Esophagus squamous epithelium (tissue), 5 donors: Measurements from ENCODE around the gene ZNF653. TPM values are rescaled to one million over a fixed set of nuclear protein-coding genes. Genes with fewer than 3 reads are reported as not detected.
"Not testable (repeated sequence)": the region's sequence is repeated elsewhere in the genome, so short reads cannot be mapped to it uniquely, and the experiment has no call there.

ENCODE experiments used
- DNase-seq: peaks from one replicate; lab custom pipeline; 2025; lab: John Stamatoyannopoulos, UW
- H3K27ac ChIP-seq, 4 donors: fragments of 200-600 bp; sonication (generic); one replicate each; pipeline ENCODE4 v1.5.1; 2016 to 2019; ENCODE audit warnings: mild to moderate bottlenecking in 1 of 4
- H3K27me3 ChIP-seq, 4 donors: fragments of 200-600 bp; sonication (generic); 1 replicate in 3 of 4; 2 replicates in 1 of 4; pipeline versions ENCODE4 v1.5.1 to v1.6.0; 2017 to 2021; ENCODE audit warnings: antibody characterized with exemption in 1 of 4
- H3K36me3 ChIP-seq, 3 donors: fragments of 200-600 bp; sonication (generic); one replicate each; pipeline ENCODE4 v1.5.1; 2016 to 2019
- H3K4me1 ChIP-seq, 3 donors: fragments of 200-600 bp; sonication (generic); one replicate each; pipeline ENCODE4 v1.5.1; 2017 to 2019
- H3K4me3 ChIP-seq, 4 donors: fragments of 200-600 bp; sonication (generic); 1 replicate in 3 of 4; 2 replicates in 1 of 4; pipeline ENCODE4 v1.5.1; 2016 to 2019; ENCODE audit warnings: mild to moderate bottlenecking in 2 of 4, moderate library complexity in 1 of 4
- H3K9me3 ChIP-seq, 3 donors: fragments of 200-600 bp; sonication (generic); one replicate each; pipeline ENCODE4 v1.5.1; 2016 to 2019
- POLR2A ChIP-seq, 4 donors: fragments of 450-650 bp; IDR thresholded peaks; one replicate each; pipeline ENCODE4 v1.6.1; 2017; ENCODE audit warnings: antibody characterized with exemption in 4 of 4, mild to moderate bottlenecking in 4 of 4, moderate library complexity in 3 of 4
- WGBS, 2 donors: methylation state at CpG; one replicate each; pipeline ENCODE4 v1.1.5; 2018; 5-methylcytosine and 5-hydroxymethylcytosine counted together
- intact Hi-C: fragments of 100-400 bp; cut with DNase I; formaldehyde crosslinking; loops from one replicate; pipeline ENCODE4 v1.15.0; 2022
- total RNA-seq, 4 donors: library from RNA; depleted of rRNA; stranded (reverse); fragments of >200 nt; gene quantifications; one replicate each; pipeline ENCODE4 v1.1.0, GENCODE V29; 2016
- TF ChIP-seq, protein P1 (sequence below), 6 experiments: fragments of 450-650 bp in 4 of 6; fragments of 200-600 bp in 2 of 6; sonication (generic) in 2 of 6; IDR thresholded peaks; one replicate each; pipeline ENCODE4 v1.5.1; 2016 to 2019; ENCODE audit warnings: antibody characterized with exemption in 6 of 6, mild to moderate bottlenecking in 4 of 6, moderate library complexity in 4 of 6
- donor health status: DM: yes; HTN: yes; CAD: no.

The ZNF653 gene
- total RNA-seq, 4 donors from 2014 or later = 3.6 to 10.2 (median 5.0) TPM

DNA sequence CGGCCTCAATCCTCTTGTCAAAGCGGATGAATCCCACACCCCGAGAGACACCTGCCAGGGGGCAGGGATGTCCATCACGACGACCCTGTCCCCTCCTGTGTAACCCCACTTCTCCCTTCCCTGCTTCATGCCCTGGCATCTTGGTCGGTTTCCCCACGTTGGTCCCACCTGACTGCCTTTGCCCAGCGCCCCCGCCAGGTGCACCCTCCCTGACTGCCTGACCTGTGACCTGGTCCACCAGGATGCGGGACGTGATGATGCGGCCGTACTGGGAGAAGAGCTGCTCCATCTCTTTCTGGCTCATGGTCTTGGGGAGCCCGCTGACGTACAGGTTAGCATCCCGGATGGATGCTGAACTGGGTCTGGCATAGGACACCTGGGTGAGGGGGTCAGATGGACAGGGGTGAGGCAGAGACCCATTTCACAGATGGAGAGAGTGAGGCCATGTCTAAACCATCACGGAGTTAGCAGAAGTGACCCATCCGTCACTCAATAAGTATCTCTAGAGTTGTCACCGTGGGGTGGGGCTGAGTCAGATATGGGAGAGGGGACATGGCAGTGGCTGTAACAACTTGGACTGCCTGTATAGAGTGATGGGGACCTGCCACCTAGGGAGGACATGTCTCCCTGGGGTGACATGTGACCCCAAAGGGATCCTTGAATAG, 47.3 kb downstream of the ZNF653 start:
- Histone ChIP-seq H3K36me3 (no peaks in the 10 kb centered on the region), H3K27me3 (peaks cover 0 to 29% (median 0%) of the 10 kb centered on the region in 4 donors), H3K9me3 (no peaks in the 10 kb centered on the region), H3K27ac (no peak overlapping the region), H3K4me1 (peaks cover 0 to 3% (median 0%) of the 10 kb centered on the region in 3 donors), H3K4me3 (no peak overlapping the region)
- DNase-seq = no peak
- WGBS, 2 donors = 69 to 81% methylated on average over 5 to 6 of the region's 19 CpGs
- intact Hi-C loops = no loop called here
- no peak for TF ChIP-seq POLR2A (IDR thresholded peaks at IDR 0.05)
- TF ChIP-seq, protein P1, sequence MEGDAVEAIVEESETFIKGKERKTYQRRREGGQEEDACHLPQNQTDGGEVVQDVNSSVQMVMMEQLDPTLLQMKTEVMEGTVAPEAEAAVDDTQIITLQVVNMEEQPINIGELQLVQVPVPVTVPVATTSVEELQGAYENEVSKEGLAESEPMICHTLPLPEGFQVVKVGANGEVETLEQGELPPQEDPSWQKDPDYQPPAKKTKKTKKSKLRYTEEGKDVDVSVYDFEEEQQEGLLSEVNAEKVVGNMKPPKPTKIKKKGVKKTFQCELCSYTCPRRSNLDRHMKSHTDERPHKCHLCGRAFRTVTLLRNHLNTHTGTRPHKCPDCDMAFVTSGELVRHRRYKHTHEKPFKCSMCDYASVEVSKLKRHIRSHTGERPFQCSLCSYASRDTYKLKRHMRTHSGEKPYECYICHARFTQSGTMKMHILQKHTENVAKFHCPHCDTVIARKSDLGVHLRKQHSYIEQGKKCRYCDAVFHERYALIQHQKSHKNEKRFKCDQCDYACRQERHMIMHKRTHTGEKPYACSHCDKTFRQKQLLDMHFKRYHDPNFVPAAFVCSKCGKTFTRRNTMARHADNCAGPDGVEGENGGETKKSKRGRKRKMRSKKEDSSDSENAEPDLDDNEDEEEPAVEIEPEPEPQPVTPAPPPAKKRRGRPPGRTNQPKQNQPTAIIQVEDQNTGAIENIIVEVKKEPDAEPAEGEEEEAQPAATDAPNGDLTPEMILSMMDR (IDR thresholded peaks at IDR 0.05) = no peak

DNA sequence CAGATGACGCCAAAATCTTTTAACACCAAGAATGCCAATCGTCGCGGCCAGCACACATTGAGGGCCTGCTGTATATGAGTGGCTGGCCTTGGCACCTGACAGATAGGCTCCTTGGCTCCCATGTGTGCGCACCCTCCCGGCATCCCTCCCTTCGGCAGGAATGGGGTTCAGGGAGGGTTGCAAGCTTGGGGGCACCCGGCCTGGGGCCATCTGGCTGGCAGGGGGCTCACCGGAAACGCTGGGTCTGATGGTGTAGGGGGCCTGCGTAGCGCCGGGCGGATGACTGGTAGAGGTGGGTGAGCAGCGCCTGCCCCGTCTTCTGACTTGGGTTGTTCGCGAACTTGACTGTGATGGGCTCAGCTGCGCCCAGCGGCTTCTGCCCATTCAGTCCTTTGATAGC, 47.8 kb downstream of the ZNF653 start:
- intact Hi-C loops = no loop called here
- WGBS, 2 donors = 83 to 91% methylated on average over 4 to 6 of the region's 20 CpGs

DNA sequence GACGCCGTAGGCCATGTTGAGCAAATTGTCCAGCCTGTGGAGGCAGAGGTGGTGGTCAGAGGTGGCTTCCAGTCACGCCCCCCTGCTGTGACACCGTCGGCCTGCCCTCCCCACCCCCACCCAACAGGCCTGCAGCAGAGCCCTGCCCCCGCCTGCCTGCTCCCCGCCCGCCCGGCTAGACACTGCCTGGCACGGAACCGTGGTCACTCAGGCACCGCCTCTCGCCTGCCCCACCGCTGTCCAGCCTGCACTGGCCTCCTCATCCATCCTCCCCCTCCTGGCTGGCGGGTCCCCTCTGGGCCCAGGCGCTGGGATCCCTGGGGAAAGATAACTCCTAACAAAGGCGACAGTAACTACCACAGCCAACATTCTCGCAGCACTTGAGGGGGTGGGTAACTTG, 48.5 kb downstream of the ZNF653 start:
- Histone ChIP-seq H3K27me3 (peaks cover 0 to 35% (median 0%) of the 10 kb centered on the region in 4 donors), H3K9me3 (no peaks in the 10 kb centered on the region), H3K4me3 (no peak overlapping the region), H3K27ac (no peak overlapping the region), H3K36me3 (no peaks in the 10 kb centered on the region), H3K4me1 (peaks cover 0 to 3% (median 0%) of the 10 kb centered on the region in 3 donors)
- intact Hi-C loops = no loop called here
- no peak for TF ChIP-seq POLR2A (IDR thresholded peaks at IDR 0.05)
- DNase-seq = no peak
- WGBS, 2 donors = 45% methylated on average over 6 of the region's 18 CpGs; no CpG with 5 or more reads in 1 of the 2 donors

More for the DNA sequence above, 47.8 kb downstream of the ZNF653 start:
- no peak for TF ChIP-seq POLR2A (IDR thresholded peaks at IDR 0.05)
- TF ChIP-seq, protein P1 (IDR thresholded peaks at IDR 0.05) = no peak
- no peaks in the 10 kb centered on the region for H3K9me3 ChIP-seq
- no peaks in the 10 kb centered on the region for H3K36me3 ChIP-seq
- no peak overlapping the region for H3K27ac ChIP-seq
- DNase-seq = no peak
- H3K4me1 ChIP-seq = peaks cover 0 to 3% (median 0%) of the 10 kb centered on the region in 3 donors
- H3K4me3 ChIP-seq = no peak overlapping the region
- peaks cover 0 to 32% (median 0%) of the 10 kb centered on the region in 4 donors for H3K27me3 ChIP-seq

DNA sequence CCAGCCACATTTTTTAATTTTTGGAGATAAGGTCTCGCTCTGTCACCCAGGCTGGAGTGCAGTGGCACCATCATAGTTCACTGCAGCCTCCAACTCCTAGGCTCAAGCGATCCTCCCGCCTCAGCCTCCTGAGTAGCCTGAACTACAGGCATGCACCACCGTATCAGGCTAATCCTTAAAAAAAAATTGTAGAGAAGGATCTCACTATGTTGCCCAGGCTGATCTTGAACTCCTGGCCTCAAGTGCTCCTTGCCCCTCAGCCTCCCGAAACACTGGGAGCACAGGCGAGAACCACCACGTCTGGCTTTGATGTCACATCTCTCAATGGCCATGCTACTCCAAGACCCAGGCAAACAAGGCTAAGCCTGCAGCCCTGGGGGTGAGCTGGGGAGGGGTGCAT, 49.0 kb downstream of the ZNF653 start:
- no peaks in the 10 kb centered on the region for H3K36me3 ChIP-seq
- DNase-seq = no peak
- TF ChIP-seq POLR2A (IDR thresholded peaks at IDR 0.05) = no peak
- TF ChIP-seq, protein P1 (IDR thresholded peaks at IDR 0.05) = no peak
- no peak overlapping the region for H3K4me3 ChIP-seq
- WGBS, 2 donors = 83 to 100% methylated on average over 3 to 4 of the region's 7 CpGs
- H3K9me3 ChIP-seq = no peaks in the 10 kb centered on the region
- intact Hi-C loops = no loop called here
- H3K4me1 ChIP-seq = peaks cover 0 to 6% (median 2%) of the 10 kb centered on the region in 3 donors
- H3K27ac ChIP-seq = no peak overlapping the region
- peaks cover 0 to 35% (median 0%) of the 10 kb centered on the region in 4 donors for H3K27me3 ChIP-seq

DNA sequence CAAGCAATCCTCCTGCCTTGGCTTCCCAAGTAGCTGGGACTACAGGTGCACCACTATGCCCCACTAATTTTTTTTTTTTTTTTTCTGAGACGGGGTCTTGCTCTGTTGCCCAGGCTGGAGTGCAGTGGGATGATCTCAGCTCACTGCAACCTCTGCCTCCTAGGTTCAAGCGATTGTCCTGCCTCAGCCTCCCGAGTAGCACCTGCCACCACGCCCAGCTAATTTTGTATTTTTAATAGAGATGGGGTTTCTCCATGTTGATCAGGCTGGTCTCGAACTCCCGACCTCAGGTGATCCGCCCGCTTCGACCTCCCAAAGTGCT, 50.4 kb downstream of the ZNF653 start:
- H3K27ac ChIP-seq, intact Hi-C loops, H3K4me1 ChIP-seq, H3K36me3 ChIP-seq, DNase-seq, H3K9me3 ChIP-seq, H3K4me3 ChIP-seq: not testable (repeated sequence)
- peaks cover 0 to 30% (median 0%) of the 10 kb centered on the region in 4 donors for H3K27me3 ChIP-seq
- 70 to 79% methylated on average over 8 to 9 of the region's 9 CpGs for WGBS, 2 donors

DNA sequence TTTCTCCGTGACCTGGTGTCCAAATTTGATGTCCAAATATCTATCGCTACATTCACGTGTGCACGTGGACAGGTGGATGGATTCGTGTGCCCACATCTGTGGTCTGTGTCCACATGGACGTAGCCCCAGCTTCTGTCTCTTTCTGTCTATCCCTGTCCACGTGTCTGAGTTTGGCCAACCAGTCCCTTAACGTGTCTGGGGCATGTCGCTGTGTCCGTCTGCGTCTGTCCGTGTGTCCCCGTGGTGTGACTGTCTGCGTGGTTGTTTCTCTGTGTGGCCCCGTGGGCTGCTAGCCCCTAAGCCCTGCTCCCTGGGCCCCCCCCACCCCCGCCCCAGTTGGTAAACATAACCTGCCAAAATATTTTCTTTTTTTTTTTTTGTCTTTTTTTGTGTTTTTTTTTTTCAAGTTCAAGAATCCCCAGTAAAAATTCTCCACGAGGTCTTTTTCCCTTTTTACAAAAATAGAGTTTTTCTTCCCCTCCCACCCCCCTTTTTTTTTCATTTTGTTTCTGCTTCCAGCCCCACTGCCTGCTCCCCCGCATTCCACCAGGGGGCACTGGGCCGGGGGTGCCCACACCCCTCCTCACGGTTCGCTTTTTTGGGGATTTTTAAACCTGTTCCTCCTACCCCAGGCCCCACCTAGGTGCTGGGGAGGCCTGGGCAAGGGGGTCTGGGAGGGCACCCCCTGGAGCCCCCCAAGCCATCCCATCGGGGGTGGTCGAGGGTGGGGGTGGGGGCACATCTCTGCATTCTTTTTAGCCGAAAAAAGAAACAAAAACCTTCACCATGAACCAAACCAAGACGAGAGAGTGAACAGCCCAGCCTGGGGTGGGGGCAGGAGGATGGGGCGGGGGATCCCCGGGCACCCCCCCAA, 51.9 kb downstream of the ZNF653 start:
- 47 to 53% methylated on average over 21 of the region's 27 CpGs for whole genome bisulfite sequencing, 2 donors
- intact Hi-C loops = no loop called here

More for the DNA sequence above, 51.9 kb downstream of the ZNF653 start:
- Histone ChIP-seq H3K27me3 (peaks cover 0 to 23% (median 0%) of the 10 kb centered on the region in 4 donors), H3K36me3 (peaks cover 6 to 24% (median 10%) of the 10 kb centered on the region in 3 donors), H3K27ac (no peak overlapping the region), H3K9me3 (no peaks in the 10 kb centered on the region), H3K4me1 (peaks cover 0 to 9% (median 3%) of the 10 kb centered on the region in 3 donors), H3K4me3 (no peak overlapping the region)
- no peak for DNase-seq
- TF ChIP-seq POLR2A (IDR thresholded peaks at IDR 0.05) = no peak
- TF ChIP-seq, protein P1 (IDR thresholded peaks at IDR 0.05) = peak in 1 of 6 experiments; percentile 14
